Upper lobe of right lung (tissue), 1 donor: ENCODE results near the gene PDE6A. TPM values are rescaled to one million over a fixed set of nuclear protein-coding genes. Genes with fewer than 3 reads are reported as not detected.

Experiments used
- ATAC-seq: fragments of 200-7000 bp; cut with Tn5 transposase; one replicate; pipeline ENCODE4 v1.9.1; 2020; ENCODE audit warnings: mild to moderate bottlenecking, moderate library complexity
- DNase-seq: peaks from one replicate; pipeline ENCODE4 v3.0.0-alpha.2; 2020
- H3K27ac ChIP-seq: fragments of 200-600 bp; one replicate; pipeline ENCODE4 v1.8.0; 2022
- H3K27me3 ChIP-seq: fragments of 200-600 bp; one replicate; pipeline ENCODE4 v1.8.0; 2022; ENCODE audit warnings: mild to moderate bottlenecking
- H3K36me3 ChIP-seq: fragments of 200-600 bp; one replicate; pipeline ENCODE4 v1.8.0; 2022
- H3K4me1 ChIP-seq: fragments of 200-600 bp; one replicate; pipeline ENCODE4 v1.8.0; 2022
- H3K4me3 ChIP-seq: fragments of 200-600 bp; one replicate; pipeline ENCODE4 v1.8.0; 2022; ENCODE audit warnings: mild to moderate bottlenecking
- H3K9me3 ChIP-seq: fragments of 200-600 bp; one replicate; pipeline ENCODE4 v1.8.0; 2022
- intact Hi-C: fragments of 100-400 bp; cut with DNase I; formaldehyde crosslinking; loops from one replicate; pipeline ENCODE4 v1.11.0; 2022
- total RNA-seq: library from RNA; stranded (reverse); fragmentation: NEBNext Ultra II Directional; extraction: Animal tissue kit (Norgen Biotek cat#: 25700); gene quantifications from one replicate; pipeline ENCODE4 v1.2.1, GENCODE V29; 2021
- TF ChIP-seq, protein P1 (sequence below): fragments of 200-600 bp; IDR thresholded peaks from one replicate; pipeline ENCODE4 v1.8.0; 2022; ENCODE audit warnings: antibody characterized with exemption
- donor health status: DM: no; HTN: yes; CAD: no; lungs with severe emphysema.

The PDE6A gene
- total RNA-seq, 1 donor from 2014 or later: 0.09 TPM

DNA sequence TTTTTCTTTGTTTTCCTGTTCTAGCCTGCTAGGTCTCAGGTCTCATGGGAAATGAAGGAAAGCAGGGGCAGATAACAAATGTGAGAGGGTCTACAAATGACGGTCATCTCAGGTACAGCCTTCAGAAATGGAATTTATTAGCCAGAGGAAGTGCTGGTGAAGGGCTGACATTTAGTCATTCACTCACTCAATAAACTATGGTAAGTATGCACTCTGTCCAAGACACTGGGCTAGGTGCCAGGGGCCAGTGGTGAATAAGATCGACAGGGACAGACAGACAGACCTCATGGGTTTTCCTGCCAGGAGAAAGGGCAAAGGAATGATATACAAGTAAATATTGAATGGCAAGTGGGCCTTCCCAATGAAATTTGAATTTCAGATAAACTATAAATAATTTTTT, 6.3 kb downstream of the PDE6A start:
- no peak for DNase-seq
- no peak overlapping the region for H3K4me3 ChIP-seq
- H3K9me3 ChIP-seq: no peaks in the 10 kb centered on the region
- H3K27me3 ChIP-seq: no peaks in the 10 kb centered on the region
- peak; percentile 43 for ATAC-seq
- no peak overlapping the region for H3K27ac ChIP-seq
- peaks cover 6% of the 10 kb centered on the region for H3K4me1 ChIP-seq
- intact Hi-C loops: no loop called here
- TF ChIP-seq, protein P1, sequence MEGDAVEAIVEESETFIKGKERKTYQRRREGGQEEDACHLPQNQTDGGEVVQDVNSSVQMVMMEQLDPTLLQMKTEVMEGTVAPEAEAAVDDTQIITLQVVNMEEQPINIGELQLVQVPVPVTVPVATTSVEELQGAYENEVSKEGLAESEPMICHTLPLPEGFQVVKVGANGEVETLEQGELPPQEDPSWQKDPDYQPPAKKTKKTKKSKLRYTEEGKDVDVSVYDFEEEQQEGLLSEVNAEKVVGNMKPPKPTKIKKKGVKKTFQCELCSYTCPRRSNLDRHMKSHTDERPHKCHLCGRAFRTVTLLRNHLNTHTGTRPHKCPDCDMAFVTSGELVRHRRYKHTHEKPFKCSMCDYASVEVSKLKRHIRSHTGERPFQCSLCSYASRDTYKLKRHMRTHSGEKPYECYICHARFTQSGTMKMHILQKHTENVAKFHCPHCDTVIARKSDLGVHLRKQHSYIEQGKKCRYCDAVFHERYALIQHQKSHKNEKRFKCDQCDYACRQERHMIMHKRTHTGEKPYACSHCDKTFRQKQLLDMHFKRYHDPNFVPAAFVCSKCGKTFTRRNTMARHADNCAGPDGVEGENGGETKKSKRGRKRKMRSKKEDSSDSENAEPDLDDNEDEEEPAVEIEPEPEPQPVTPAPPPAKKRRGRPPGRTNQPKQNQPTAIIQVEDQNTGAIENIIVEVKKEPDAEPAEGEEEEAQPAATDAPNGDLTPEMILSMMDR: no peak
- no peaks in the 10 kb centered on the region for H3K36me3 ChIP-seq

DNA sequence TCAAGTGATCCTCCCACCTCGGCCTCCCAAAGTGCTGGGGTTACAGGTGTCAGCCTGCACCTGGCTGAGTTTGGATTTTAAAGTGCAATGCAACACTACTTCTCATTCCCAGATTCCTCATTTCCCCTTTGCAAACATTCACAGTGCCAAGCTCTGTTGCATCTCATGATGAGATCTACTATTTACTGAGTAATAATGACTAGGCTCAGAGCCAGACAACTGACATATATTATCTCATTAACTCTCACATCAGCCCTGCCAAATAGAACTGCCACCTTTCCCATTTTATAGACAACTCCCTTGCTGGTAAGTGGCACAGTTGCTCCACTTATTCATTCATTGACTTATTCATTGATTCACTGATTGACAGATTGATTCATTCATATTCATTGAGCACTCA, 7.0 kb downstream of the PDE6A start:
- Histone ChIP-seq H3K36me3 (no peaks in the 10 kb centered on the region), H3K27me3 (no peaks in the 10 kb centered on the region), H3K4me3 (no peak overlapping the region), H3K4me1 (peaks cover 6% of the 10 kb centered on the region), H3K27ac (no peak overlapping the region), H3K9me3 (no peaks in the 10 kb centered on the region)
- TF ChIP-seq, protein P1: no peak
- ATAC-seq: no peak
- DNase-seq: no peak
- intact Hi-C loops: no loop called here

DNA sequence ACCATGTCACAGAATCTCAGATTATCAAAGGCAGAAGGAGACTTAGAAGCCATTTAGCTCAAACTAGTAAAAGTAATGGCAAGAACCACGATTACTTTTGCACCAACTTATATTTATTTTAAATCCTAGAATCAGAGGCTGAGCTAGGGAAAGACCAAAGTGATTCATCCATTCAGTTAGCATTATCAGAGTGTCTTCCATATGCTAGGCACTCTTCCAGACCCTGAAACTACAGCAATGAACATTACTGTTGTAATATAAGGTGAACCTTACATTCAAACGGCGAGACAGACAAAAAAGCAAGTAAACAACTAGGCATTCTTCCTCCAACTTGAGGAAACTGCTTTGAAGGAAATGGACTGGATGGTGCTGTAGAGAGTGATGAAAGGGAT, 7.9 kb downstream of the PDE6A start:
- Histone ChIP-seq H3K27me3 (no peaks in the 10 kb centered on the region), H3K27ac (no peak overlapping the region), H3K4me1 (peaks cover 6% of the 10 kb centered on the region), H3K9me3 (no peaks in the 10 kb centered on the region), H3K4me3 (no peak overlapping the region), H3K36me3 (no peaks in the 10 kb centered on the region)
- intact Hi-C loops: no loop called here
- DNase-seq (no peak), ATAC-seq (no peak)
- TF ChIP-seq, protein P1: no peak

DNA sequence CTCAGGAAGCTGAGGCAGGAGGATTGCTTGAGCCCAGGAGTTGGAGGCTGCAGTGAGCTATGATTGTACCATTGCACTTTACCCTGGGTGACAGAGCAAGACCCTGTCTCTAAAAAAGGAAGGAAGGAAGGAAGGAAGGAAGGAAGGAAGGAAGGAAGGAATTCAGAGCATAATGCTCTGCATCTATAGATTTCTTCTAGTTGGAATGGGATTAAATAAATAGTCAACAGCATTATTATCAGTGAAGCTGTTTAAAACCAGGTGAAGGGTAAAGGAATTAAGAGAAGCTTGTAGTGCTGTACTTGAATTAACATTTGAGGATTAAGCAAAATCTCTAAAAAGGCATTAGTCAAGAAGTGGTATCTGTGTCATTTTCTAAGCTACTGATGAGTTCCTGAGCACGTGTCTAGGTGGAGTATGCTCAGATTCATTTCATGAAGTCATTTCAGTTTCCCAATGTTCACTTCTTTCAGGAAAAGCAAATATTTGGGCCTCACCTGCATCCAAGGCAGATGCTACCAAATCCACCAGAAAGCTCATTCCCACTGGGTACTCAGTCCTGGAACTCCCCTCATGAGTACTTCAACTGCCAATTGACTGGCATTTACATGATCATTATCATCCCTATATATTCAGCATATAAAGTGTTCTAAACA, 8.4 kb downstream of the PDE6A start:
- no peaks in the 10 kb centered on the region for H3K9me3 ChIP-seq
- TF ChIP-seq, protein P1: no peak
- H3K4me3 ChIP-seq: no peak overlapping the region
- no peak for DNase-seq
- ATAC-seq: no peak
- H3K27ac ChIP-seq: no peak overlapping the region
- intact Hi-C loops: no loop called here
- H3K36me3 ChIP-seq: no peaks in the 10 kb centered on the region
- H3K4me1 ChIP-seq: peaks cover 6% of the 10 kb centered on the region
- no peaks in the 10 kb centered on the region for H3K27me3 ChIP-seq

DNA sequence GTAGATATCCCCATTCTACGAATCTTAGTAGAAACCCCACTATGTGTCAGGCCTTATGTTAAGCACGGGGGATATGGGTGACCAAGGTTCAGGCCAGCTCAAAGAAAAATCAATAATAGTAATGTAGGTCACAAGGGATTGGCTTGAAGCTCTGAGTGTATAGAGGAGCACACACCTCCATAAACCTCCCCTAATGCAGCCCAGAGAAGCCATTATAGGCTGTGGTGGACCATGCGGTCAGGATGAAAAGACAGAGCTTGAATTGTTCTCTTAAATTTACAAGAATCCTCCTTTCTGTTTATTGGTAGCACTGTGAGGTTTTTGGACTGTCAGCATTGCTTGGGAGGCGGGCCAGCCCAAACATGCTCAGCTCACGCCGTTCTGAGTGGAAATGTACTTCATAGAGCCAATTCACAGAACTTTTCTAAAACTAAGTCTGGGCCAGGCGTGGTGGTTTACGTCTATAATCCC, 9.1 kb downstream of the PDE6A start:
- H3K4me3 ChIP-seq: no peak overlapping the region
- no peak overlapping the region for H3K27ac ChIP-seq
- no peaks in the 10 kb centered on the region for H3K36me3 ChIP-seq
- intact Hi-C loops: no loop called here
- ATAC-seq (no peak), DNase-seq (no peak)
- no peaks in the 10 kb centered on the region for H3K9me3 ChIP-seq
- peaks cover 6% of the 10 kb centered on the region for H3K4me1 ChIP-seq
- TF ChIP-seq, protein P1: no peak
- H3K27me3 ChIP-seq: no peaks in the 10 kb centered on the region
